Pancreas (tissue), 10 donors: Measurements from ENCODE around the gene ZNF564. TPM values are rescaled to one million over a fixed set of nuclear protein-coding genes. Genes with fewer than 3 reads are reported as not detected.
A peak's percentile ranks its signal among the peaks of the same experiment; 100 is the strongest.

Experiments
- ATAC-seq, 4 donors: fragments of 200-7000 bp; cut with Tn5 transposase; one replicate each; pipeline versions ENCODE4 v1.8.0 to v1.9.1; 2020; ENCODE audit warnings: mild to moderate bottlenecking in 4 of 4, moderate library complexity in 4 of 4
- DNase-seq, 6 donors: peaks; one replicate each; pipeline ENCODE4 v3.0.0-alpha.2; 2020
- FAIRE-seq: peaks from 2 replicates; lab custom pipeline; 2012; peaks lifted over from hg19 to GRCh38; lab: Jason Lieb, UNC
- H3K27ac ChIP-seq, 4 donors: fragments of 200-600 bp; sonication (generic); 1 replicate in 3 of 4; 2 replicates in 1 of 4; pipeline versions ENCODE4 v1.5.0 to v1.8.0; 2020
- H3K27me3 ChIP-seq, 4 donors: fragments of 200-600 bp; one replicate each; pipeline ENCODE4 v1.8.0; 2021
- H3K36me3 ChIP-seq, 3 donors: fragments of 200-600 bp; sonication (generic) in 1 of 3; one replicate each; pipeline versions ENCODE4 v1.5.0 to v1.8.0; 2020 to 2021
- H3K4me1 ChIP-seq, 3 donors: fragments of 200-600 bp; one replicate each; pipeline ENCODE4 v1.8.0; 2021
- H3K4me3 ChIP-seq, 4 donors: fragments of 200-600 bp; sonication (generic) in 2 of 4; one replicate each; pipeline versions ENCODE4 v1.5.0 to v1.8.0; 2020 to 2021
- H3K9me3 ChIP-seq, 4 donors: fragments of 200-600 bp; one replicate each; pipeline ENCODE4 v1.8.0; 2021
- WGBS, 2 donors: extraction: QIAGEN DNeasy Blood & Tissue Kit; methylation state at CpG; one replicate each; pipeline ENCODE4 v1.1.7; 2013; 5-methylcytosine and 5-hydroxymethylcytosine counted together
- intact Hi-C, 3 donors: fragments of 100-400 bp; cut with DNase I; formaldehyde crosslinking; loops; one replicate each; pipeline versions ENCODE4 v1.11.1 to v1.14.2; 2022
- polyA plus RNA-seq, 2 donors: library from polyadenylated mRNA; stranded (reverse); fragments of 200-250 nt; gene quantifications; one replicate each; pipeline ENCODE4 v1.2.3, GENCODE V29; 2013
- total RNA-seq, 6 donors: library from RNA; stranded (reverse); fragmentation: NEBNext Ultra II Directional in 4 of 6; extraction: Animal tissue kit (Norgen Biotek cat#: 25700) in 4 of 6; gene quantifications; one replicate each; pipeline versions ENCODE4 v1.2.1 to v1.2.4, GENCODE V29; 2021 to 2023
- TF ChIP-seq, protein P1 (sequence below), 4 donors: fragments of 200-600 bp; sonication (generic) in 3 of 4; IDR thresholded peaks; one replicate each; pipeline versions ENCODE4 v1.5.0 to v1.8.0; 2021; ENCODE audit warnings: antibody characterized with exemption in 4 of 4
- donor health status: healthy with polysubstance abuse.
- donor health status: DM: no; HTN: no; CAD: no; lungs with moderate emphysema.
- donor health status: DM: no; HTN: no; CAD: no.
- donor health status: control.
- donor health status: control.
- donor health status: Bipolar disorder and iron deficiency.
- donor health status: DM: yes; HTN: yes; CAD: no.
- donor health status: DM: no; HTN: no; CAD: no.
- donor health status: DM: no; HTN: no; CAD: no.
- donor health status: DM: yes; HTN: yes; CAD: no.

Gene ZNF564
- total and polyA plus RNA-seq, 8 donors = 4.2 to 10.4 (median 6.0) TPM

DNA sequence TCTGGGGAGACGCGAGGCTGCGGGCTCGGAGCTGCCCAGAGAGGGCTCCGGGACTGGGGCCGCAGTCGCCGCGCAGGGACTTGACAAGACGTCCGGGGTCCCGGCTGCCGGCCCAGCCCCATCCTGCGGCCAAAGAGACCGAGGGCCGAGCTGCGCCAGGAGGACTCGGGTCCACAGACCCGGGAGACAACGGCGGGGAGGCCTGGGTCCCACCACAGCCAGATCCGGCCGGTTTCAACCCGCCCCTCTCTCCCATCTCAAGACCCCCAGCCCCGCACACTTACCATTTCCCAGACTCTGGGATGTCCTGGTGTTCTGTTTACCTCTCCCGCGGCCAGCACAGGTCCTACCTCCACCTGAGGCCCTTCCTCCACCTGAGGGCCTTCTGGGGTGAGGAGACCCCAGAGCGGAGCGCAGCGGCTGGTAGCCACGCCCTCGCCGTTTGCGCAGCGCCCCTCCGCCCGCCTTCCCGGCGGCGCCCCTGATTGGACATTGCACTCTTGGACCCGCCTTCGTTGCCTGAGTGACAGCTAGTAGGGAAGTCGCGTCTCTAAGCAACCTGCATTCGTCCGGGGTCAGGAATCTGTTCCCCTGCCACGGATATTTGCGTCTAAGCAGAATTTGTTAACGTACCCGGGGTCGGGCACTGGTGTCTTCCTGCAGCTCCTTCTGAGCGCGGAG, 66.8 kb downstream of the ZNF564 start, which contains the start of gene ZNF709:
Gene ZNF709, minus strand, starts transcription at position 446 of the 681 bp plus-strand sequence. Its CDS starts 159 bp downstream, at position 287.
- H3K27me3 ChIP-seq = no peaks in the 10 kb centered on the region
- no peaks in the 10 kb centered on the region for H3K36me3 ChIP-seq
- peak within 1 kb of the TSS; percentile 45 to 95 (median 88) for H3K4me3 ChIP-seq
- TF ChIP-seq, protein P1, sequence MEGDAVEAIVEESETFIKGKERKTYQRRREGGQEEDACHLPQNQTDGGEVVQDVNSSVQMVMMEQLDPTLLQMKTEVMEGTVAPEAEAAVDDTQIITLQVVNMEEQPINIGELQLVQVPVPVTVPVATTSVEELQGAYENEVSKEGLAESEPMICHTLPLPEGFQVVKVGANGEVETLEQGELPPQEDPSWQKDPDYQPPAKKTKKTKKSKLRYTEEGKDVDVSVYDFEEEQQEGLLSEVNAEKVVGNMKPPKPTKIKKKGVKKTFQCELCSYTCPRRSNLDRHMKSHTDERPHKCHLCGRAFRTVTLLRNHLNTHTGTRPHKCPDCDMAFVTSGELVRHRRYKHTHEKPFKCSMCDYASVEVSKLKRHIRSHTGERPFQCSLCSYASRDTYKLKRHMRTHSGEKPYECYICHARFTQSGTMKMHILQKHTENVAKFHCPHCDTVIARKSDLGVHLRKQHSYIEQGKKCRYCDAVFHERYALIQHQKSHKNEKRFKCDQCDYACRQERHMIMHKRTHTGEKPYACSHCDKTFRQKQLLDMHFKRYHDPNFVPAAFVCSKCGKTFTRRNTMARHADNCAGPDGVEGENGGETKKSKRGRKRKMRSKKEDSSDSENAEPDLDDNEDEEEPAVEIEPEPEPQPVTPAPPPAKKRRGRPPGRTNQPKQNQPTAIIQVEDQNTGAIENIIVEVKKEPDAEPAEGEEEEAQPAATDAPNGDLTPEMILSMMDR (IDR thresholded peaks at IDR 0.05) = no peak
- ATAC-seq = peak; percentile 98 to 100 (median 99)
- intact Hi-C loops = no loop called here
- FAIRE-seq = no peak
- peak; percentile 86 to 94 (median 90) for DNase-seq
- H3K4me1 ChIP-seq = peaks cover 0 to 8% (median 4%) of the 10 kb centered on the region in 3 donors
- 0% methylated on average over 51 to 53 of the region's 53 CpGs for WGBS, 2 donors
- H3K9me3 ChIP-seq = no peaks in the 10 kb centered on the region
- peak within 1 kb of the TSS; percentile 46 to 68 (median 64) for H3K27ac ChIP-seq

DNA sequence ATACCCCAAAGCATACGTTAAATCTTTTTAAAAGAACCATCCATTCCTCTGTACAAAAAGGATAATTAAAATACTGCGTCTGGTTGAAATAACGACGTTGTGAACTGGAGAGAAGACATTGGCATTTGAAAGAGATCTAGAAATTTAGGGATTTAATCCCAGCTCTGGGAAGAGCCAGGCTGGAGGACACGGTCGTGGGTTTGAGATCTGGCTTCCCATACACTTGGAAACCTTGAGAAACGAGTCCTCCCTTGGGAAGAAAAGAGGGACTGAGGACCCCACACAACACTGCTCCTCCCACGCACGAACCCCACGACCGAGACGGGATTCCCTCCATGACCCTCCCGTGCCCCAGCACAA, 67.3 kb downstream of the ZNF564 start:
- ATAC-seq = peak in 2 of 4 donors; percentile 8 to 16
- no peaks in the 10 kb centered on the region for H3K36me3 ChIP-seq
- intact Hi-C loops = no loop called here
- H3K4me3 ChIP-seq = peak overlapping the region; percentile 45 to 95 (median 88)
- peaks cover 0 to 8% (median 4%) of the 10 kb centered on the region in 3 donors for H3K4me1 ChIP-seq
- FAIRE-seq = no peak
- WGBS, 2 donors = 1 to 2% methylated on average over 13 of the region's 13 CpGs
- peak overlapping the region in 2 of 4 donors; percentile 63 to 68 for H3K27ac ChIP-seq
- no peaks in the 10 kb centered on the region for H3K27me3 ChIP-seq
- H3K9me3 ChIP-seq = no peaks in the 10 kb centered on the region
- no peak for DNase-seq
- TF ChIP-seq, protein P1 (IDR thresholded peaks at IDR 0.05) = no peak

DNA sequence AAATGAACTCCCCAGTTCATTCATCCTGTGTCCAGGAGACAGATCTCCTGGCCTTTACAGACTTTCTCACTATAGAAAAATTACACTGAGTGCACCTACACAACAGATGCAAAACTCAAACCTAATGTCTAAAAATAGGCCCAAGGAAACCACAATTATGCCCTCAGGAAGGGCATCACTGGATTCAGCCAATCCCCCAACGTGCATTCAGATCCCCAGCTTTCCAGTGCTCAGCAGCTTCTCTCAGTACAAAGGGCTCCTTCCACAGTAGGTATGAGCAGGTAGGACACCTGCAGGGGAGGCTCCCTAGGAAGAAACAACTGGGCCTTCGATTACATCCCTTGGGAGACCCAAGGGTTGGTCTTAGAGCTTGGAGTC, 68.8 kb downstream of the ZNF564 start:
- 71 to 78% methylated on average over 2 of the region's 2 CpGs for WGBS, 2 donors
- Histone ChIP-seq H3K4me3 (no peak overlapping the region), H3K27me3 (no peaks in the 10 kb centered on the region), H3K4me1 (peaks cover 0 to 12% (median 8%) of the 10 kb centered on the region in 3 donors), H3K9me3 (no peaks in the 10 kb centered on the region), H3K27ac (no peak overlapping the region), H3K36me3 (no peaks in the 10 kb centered on the region)
- FAIRE-seq = no peak
- TF ChIP-seq, protein P1 (IDR thresholded peaks at IDR 0.05) = no peak
- intact Hi-C loops = no loop called here
- DNase-seq = no peak
- ATAC-seq = no peak

DNA sequence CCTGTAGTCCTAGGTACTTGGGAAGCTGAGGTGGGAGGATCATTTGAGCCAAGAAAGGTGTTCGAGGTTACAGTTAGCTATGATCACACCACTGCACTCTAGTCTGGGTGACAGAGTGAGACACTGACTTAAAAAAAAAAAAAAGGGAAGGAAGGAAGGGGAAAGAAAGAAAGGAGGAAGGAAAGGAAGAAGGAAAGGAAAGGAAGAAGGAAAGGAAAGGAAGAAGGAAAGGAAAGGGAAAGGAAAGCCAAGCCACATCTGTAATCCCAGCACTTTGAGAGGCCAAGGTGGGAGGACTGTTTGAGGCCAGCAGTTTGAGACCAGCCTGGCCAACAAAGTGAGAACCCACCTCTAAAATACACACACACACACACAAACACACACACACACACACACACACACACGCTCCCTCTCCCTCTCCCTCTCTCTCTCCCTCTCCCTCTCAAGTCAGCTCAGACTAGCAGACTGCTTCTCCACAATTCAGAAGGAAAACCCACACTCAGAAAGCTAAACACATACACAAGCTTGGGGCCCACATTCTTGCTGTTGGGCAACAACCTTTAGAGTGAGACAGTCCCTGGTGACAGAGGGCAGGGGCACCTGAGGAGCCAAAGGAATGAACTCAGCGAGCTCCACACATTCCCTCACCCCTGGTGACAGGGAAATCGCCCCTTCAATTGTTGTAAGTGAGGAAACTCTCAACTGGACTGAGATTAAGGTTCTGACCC, 69.3 kb downstream of the ZNF564 start:
- H3K36me3 ChIP-seq = no peaks in the 10 kb centered on the region
- H3K27ac ChIP-seq = no peak overlapping the region
- no peak for ATAC-seq
- no peaks in the 10 kb centered on the region for H3K27me3 ChIP-seq
- 76 to 77% methylated on average over 3 to 4 of the region's 4 CpGs for WGBS, 2 donors
- no peak for FAIRE-seq
- no peak overlapping the region for H3K4me3 ChIP-seq
- TF ChIP-seq, protein P1 (IDR thresholded peaks at IDR 0.05) = no peak
- no peaks in the 10 kb centered on the region for H3K9me3 ChIP-seq
- DNase-seq = no peak
- intact Hi-C loops = no loop called here
- peaks cover 0 to 12% (median 8%) of the 10 kb centered on the region in 3 donors for H3K4me1 ChIP-seq
